ENCODE data around the gene HS3ST3A1.

The HS3ST3A1 gene

GRCh38 chr17:13465678-13466077, 136.1 kb downstream of the HS3ST3A1 start:
- no peak overlapping the region for H3K4me3 ChIP-seq (ENCODE audit: low read depth, low read length)
- DNase-seq (ENCODE audit: low read depth), result no peak

- DNase-seq (ENCODE audit: low read depth), result no peak
- no peak overlapping the region for H3K4me3 ChIP-seq (ENCODE audit: low read depth, low read length)
Measured at GRCh38 chr17:13462673-13463124, 139.0 kb downstream of the HS3ST3A1 start.

- peak; percentile 36 for DNase-seq (ENCODE audit: low read depth)
- no peak overlapping the region for H3K4me3 ChIP-seq (ENCODE audit: low read depth, low read length)
Measured at GRCh38 chr17:13462146-13462545, 139.6 kb downstream of the HS3ST3A1 start.

- H3K4me3 ChIP-seq (ENCODE audit: low read depth, low read length), result no peak overlapping the region
- DNase-seq (ENCODE audit: low read depth), result no peak
Measured at GRCh38 chr17:13460261-13461000, 141.3 kb downstream of the HS3ST3A1 start.

GRCh38 chr17:13457783-13458182, 143.9 kb downstream of the HS3ST3A1 start:
- H3K4me3 ChIP-seq (ENCODE audit: low read depth, low read length), result no peak overlapping the region
- DNase-seq (ENCODE audit: low read depth), result no peak

Data from skeletal muscle cell (primary cell).